Adipocyte (in vitro differentiated cells): ENCODE measurements around the gene MIXL1.
A peak's percentile ranks its signal among the peaks of the same experiment; 100 is the strongest.
"Not testable (repeated sequence)": the region's sequence is repeated elsewhere in the genome, so short reads cannot be mapped to it uniquely, and the experiment has no call there.

Source experiments
- DNase-seq: peaks from one replicate; pipeline ENCODE4 v3.0.0-alpha.2; 2015; ENCODE audit warnings: low read depth
- H3K27me3 ChIP-seq: replicated peaks from 2 replicates; pipeline ENCODE4 v1.7.0; 2013; ENCODE audit warnings: mild to moderate bottlenecking, low read length, moderate library complexity; ENCODE audit not compliant: control insufficient read depth, insufficient read depth
- H3K36me3 ChIP-seq: 2 replicates; pipeline ENCODE4 v1.7.0; 2013; ENCODE audit warnings: low read length, mild to moderate bottlenecking, moderate library complexity; ENCODE audit not compliant: control insufficient read depth, insufficient read depth, severe bottlenecking
- H3K4me1 ChIP-seq: 2 replicates; pipeline ENCODE4 v1.7.0; 2013; ENCODE audit warnings: mild to moderate bottlenecking, low read length, moderate library complexity; ENCODE audit not compliant: control insufficient read depth, insufficient read depth
- H3K4me3 ChIP-seq: 2 replicates; pipeline ENCODE4 v1.7.0; 2013; ENCODE audit warnings: mild to moderate bottlenecking, low read length, moderate library complexity
- H3K9ac ChIP-seq: 2 replicates; pipeline ENCODE4 v1.7.0; 2013; ENCODE audit warnings: mild to moderate bottlenecking, low read length, moderate library complexity
- H3K9me3 ChIP-seq: 2 replicates; pipeline ENCODE4 v1.7.0; 2013; ENCODE audit warnings: mild to moderate bottlenecking, low read length, moderate library complexity; ENCODE audit not compliant: control insufficient read depth

MIXL1 gene

GRCh38 chr1:226202246-226202645 is 21.2 kb upstream of the MIXL1 start:
- Histone ChIP-seq H3K36me3 (no peaks in the 10 kb centered on the region), H3K9ac (no peak overlapping the region), H3K9me3 (no peaks in the 10 kb centered on the region), H3K27me3 (peaks cover 11% of the 10 kb centered on the region), H3K4me3 (no peak overlapping the region), H3K4me1 (no peaks in the 10 kb centered on the region)
- DNase-seq, result no peak

GRCh38 chr1:226202666-226203065 is 20.8 kb upstream of the MIXL1 start:
- H3K27me3 ChIP-seq, result peaks cover 11% of the 10 kb centered on the region
- not testable (repeated sequence) for H3K36me3 ChIP-seq, H3K9ac ChIP-seq, H3K4me3 ChIP-seq, DNase-seq, H3K4me1 ChIP-seq, H3K9me3 ChIP-seq

DNA sequence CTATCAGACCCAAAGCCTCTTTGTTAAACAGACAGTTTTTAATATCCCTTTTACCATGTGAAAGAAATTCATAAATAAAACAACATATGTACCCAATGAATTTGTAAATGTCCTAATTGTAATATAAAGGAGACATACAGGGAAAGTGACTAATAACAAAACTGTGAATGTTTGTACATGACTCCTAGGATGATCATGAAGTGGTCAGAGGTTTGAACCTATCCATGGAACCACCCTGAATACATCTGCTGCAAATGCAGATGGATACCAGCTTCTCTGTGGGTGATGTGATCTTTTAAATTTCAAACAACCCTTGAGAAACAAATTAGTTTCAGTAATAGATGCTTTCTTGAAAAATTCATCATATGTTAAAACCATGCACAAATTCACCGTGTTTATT is 20.2 kb upstream of the MIXL1 start:
- peaks cover 12% of the 10 kb centered on the region for H3K27me3 ChIP-seq
- no peaks in the 10 kb centered on the region for H3K36me3 ChIP-seq

GRCh38 chr1:226203655-226204054 is 19.8 kb upstream of the MIXL1 start:
- Histone ChIP-seq H3K4me3 (no peak overlapping the region), H3K9me3 (no peaks in the 10 kb centered on the region), H3K27me3 (peaks cover 16% of the 10 kb centered on the region), H3K36me3 (no peaks in the 10 kb centered on the region), H3K9ac (no peak overlapping the region), H3K4me1 (no peaks in the 10 kb centered on the region)
- DNase-seq, result no peak

More for the DNA sequence above, 20.2 kb upstream of the MIXL1 start:
- no peak overlapping the region for H3K9ac ChIP-seq
- H3K4me3 ChIP-seq, result no peak overlapping the region
- no peaks in the 10 kb centered on the region for H3K9me3 ChIP-seq
- no peak for DNase-seq
- no peaks in the 10 kb centered on the region for H3K4me1 ChIP-seq

DNA sequence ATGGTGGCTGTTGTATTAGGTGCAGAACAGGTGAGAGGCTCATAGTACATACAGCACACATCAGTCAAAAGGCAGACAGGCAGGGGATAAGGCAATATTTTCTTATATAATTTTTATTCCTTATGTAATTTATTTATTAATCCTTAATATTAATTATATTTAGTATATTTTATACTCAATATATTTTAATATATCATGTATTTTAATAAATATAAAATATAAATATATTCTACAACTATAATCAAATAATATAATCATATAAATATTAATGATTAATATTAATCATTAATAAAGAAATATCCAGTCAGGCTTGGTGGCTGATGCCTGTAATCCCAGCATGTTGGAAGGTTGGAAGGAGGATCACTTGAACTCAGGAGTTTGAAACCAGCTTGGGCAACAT is 19.3 kb upstream of the MIXL1 start:
- Histone ChIP-seq H3K4me3 (no peak overlapping the region), H3K36me3 (no peaks in the 10 kb centered on the region), H3K27me3 (peaks cover 20% of the 10 kb centered on the region), H3K9me3 (no peaks in the 10 kb centered on the region), H3K4me1 (no peaks in the 10 kb centered on the region), H3K9ac (no peak overlapping the region)
- no peak for DNase-seq

DNA sequence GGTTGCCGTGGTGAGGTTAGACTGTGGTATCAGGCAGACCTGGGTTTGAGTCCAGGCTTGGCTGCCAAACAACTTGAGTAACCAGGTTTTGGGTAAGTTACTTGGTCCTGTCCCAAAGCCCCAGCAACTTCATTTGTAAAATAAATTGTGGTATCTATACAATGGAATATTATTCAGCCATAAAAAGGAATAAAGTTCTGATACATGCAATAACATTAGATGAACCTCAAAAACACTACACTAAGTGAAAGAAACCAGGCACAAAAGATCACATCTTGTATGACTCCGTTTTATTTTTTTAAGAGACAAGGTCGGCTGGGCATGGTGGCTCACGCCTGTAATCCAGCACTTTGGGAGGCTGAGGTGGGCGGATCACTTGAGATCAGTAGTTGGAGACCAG is 16.4 kb upstream of the MIXL1 start:
- peaks cover 21% of the 10 kb centered on the region for H3K27me3 ChIP-seq
- no peak overlapping the region for H3K4me3 ChIP-seq
- H3K4me1 ChIP-seq, result no peaks in the 10 kb centered on the region
- H3K36me3 ChIP-seq, result no peaks in the 10 kb centered on the region
- DNase-seq, result no peak
- no peaks in the 10 kb centered on the region for H3K9me3 ChIP-seq
- H3K9ac ChIP-seq, result no peak overlapping the region

GRCh38 chr1:226209307-226210059 is 14.0 kb upstream of the MIXL1 start:
- Histone ChIP-seq H3K9ac (no peak overlapping the region), H3K27me3 (peaks cover 21% of the 10 kb centered on the region), H3K36me3 (no peaks in the 10 kb centered on the region), H3K9me3 (no peaks in the 10 kb centered on the region), H3K4me1 (no peaks in the 10 kb centered on the region), H3K4me3 (no peak overlapping the region)
- peak; percentile 27 for DNase-seq

GRCh38 chr1:226210571-226211176 is 12.8 kb upstream of the MIXL1 start:
- H3K4me1 ChIP-seq, result no peaks in the 10 kb centered on the region
- no peaks in the 10 kb centered on the region for H3K9me3 ChIP-seq
- peaks cover 21% of the 10 kb centered on the region for H3K27me3 ChIP-seq
- no peak overlapping the region for H3K4me3 ChIP-seq
- DNase-seq, result no peak
- no peak overlapping the region for H3K9ac ChIP-seq
- H3K36me3 ChIP-seq, result no peaks in the 10 kb centered on the region

DNA sequence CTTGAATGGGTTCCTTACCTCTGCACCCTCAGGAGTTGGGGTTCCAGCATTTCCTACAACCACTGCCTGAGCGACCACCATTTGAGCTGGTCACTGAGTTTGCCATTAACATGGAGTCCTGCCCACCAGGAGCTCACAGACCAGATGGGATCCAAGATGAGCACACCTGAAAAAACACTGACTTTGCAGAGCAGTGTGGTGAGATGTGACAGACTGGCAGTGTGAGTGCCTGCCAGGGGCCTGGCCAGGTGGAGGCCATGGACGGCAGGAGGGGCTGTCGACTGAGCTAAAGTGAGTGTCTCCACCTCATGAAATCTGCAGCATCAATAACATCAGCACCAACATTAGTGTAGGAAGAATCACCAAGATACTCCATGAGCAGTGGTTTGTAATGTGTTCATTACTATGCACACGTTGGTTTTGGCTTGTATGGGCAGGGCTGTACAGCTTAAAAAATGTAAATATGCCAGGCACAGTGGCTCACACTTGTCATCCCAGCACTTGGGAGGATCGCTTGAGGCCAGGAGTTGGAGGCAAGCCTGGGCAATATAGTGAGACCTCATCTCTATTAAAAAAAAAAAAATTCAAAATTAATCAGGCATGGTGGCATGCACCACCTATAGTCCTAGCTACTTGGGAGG is 12.2 kb upstream of the MIXL1 start:
- Histone ChIP-seq H3K9ac (no peak overlapping the region), H3K4me1 (no peaks in the 10 kb centered on the region), H3K36me3 (no peaks in the 10 kb centered on the region), H3K4me3 (no peak overlapping the region), H3K27me3 (peaks cover 21% of the 10 kb centered on the region), H3K9me3 (no peaks in the 10 kb centered on the region)
- no peak for DNase-seq

GRCh38 chr1:226212545-226212944 is 10.9 kb upstream of the MIXL1 start:
- Histone ChIP-seq H3K4me3 (no peak overlapping the region), H3K36me3 (no peaks in the 10 kb centered on the region), H3K27me3 (peaks cover 21% of the 10 kb centered on the region), H3K9me3 (no peaks in the 10 kb centered on the region), H3K9ac (no peak overlapping the region), H3K4me1 (no peaks in the 10 kb centered on the region)
- DNase-seq, result no peak

DNA sequence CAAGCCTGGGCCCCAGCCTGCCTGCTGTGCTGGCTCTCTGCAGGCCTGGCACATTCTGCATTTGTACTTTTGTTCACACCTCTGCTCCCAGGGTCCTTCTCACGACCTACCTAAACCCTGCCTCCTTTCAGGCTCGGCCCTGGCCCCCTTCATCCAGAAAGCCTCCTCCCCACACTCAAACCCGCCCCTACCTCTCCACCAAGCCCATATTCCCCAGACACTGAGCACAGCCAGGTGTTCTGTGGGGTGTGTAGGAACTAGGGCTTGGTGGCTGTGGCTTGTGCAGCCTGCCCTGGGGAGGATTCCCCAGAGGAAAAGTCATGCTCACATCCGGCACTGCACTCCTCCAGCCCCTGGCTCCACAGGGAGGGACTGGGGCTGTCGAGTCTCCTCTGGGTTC is 8.2 kb upstream of the MIXL1 start:
- no peak overlapping the region for H3K4me3 ChIP-seq
- no peaks in the 10 kb centered on the region for H3K9me3 ChIP-seq
- DNase-seq, result no peak
- H3K36me3 ChIP-seq, result no peaks in the 10 kb centered on the region
- no peak overlapping the region for H3K9ac ChIP-seq
- no peaks in the 10 kb centered on the region for H3K4me1 ChIP-seq
- H3K27me3 ChIP-seq, result peaks cover 8% of the 10 kb centered on the region
